Epithelial cell of esophagus (primary cell): ENCODE measurements around the gene LPP.
"Not testable (repeated sequence)": the region's sequence is repeated elsewhere in the genome, so short reads cannot be mapped to it uniquely, and the experiment has no call there.

Experiments used
- DNase-seq: peaks from one replicate; pipeline ENCODE4 v3.0.0; 2010; ENCODE audit warnings: low read depth
- H3K4me3 ChIP-seq: 2 replicates; pipeline ENCODE4 v1.5.1; 2011; ENCODE audit warnings: mild to moderate bottlenecking, low read length, control low read depth
- CTCF ChIP-seq: IDR thresholded peaks from 2 replicates; pipeline ENCODE4 v1.5.1; 2011; ENCODE audit warnings: low read depth, mild to moderate bottlenecking, low read length, control low read depth, inconsistent platforms; ENCODE audit not compliant: insufficient read depth; ENCODE audit errors: missing control alignments

LPP gene

GRCh38 chr3:188421836-188422540 is 268.0 kb downstream of the LPP start:
- H3K4me3 ChIP-seq, result no peak overlapping the region
- TF ChIP-seq CTCF, result no peak
- DNase-seq, result no peak

- DNase-seq, H3K4me3 ChIP-seq: not testable (repeated sequence)
Observed at GRCh38 chr3:188427981-188428380, 274.0 kb downstream of the LPP start.

GRCh38 chr3:188431040-188431439 is 277.1 kb downstream of the LPP start:
- DNase-seq, result no peak
- TF ChIP-seq CTCF, result no peak
- H3K4me3 ChIP-seq, result no peak overlapping the region

GRCh38 chr3:188431553-188431952 is 277.6 kb downstream of the LPP start:
- H3K4me3 ChIP-seq, result no peak overlapping the region
- DNase-seq, result peak; percentile 93
- no peak for TF ChIP-seq CTCF

- no peak for TF ChIP-seq CTCF
- H3K4me3 ChIP-seq, result no peak overlapping the region
- DNase-seq, result no peak
Observed at GRCh38 chr3:188432802-188433520, 279.0 kb downstream of the LPP start.

GRCh38 chr3:188433521-188434150 is 279.7 kb downstream of the LPP start:
- TF ChIP-seq CTCF, result no peak
- no peak for DNase-seq
- no peak overlapping the region for H3K4me3 ChIP-seq

DNA sequence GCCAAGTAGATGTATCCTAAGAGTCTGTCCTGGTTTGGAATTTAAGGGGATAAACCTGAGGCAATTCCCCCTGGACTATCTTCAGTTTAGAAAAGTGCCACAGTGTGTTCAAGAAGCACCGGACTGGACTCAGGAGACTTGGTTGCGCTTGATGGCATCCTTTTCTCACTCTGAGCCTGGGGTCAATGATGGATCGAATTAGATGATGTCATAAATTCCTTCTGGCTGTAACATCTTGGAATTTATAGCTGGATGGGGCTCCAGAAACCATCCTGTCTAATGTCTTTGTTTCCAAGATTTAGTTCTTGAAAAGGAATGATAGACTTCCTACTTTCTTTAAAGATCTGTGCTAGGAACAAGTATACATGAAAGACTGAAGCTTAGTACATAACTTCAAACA is 280.6 kb downstream of the LPP start:
- no peak overlapping the region for H3K4me3 ChIP-seq
- TF ChIP-seq CTCF, result no peak
- no peak for DNase-seq
